H1 (cell line): ENCODE data around the gene SLC16A2.

Experiments used
- JUND ChIP-seq: IDR thresholded peaks from 2 replicates; pipeline ENCODE4 v1.6.1; 2011; ENCODE audit warnings: mild to moderate bottlenecking, improper control_type of control experiment, low read length
- POLR2A ChIP-seq, 2 experiments: IDR thresholded peaks; 1 replicate in 1 of 2; 2 replicates in 1 of 2; pipeline ENCODE4 v1.6.1; 2011; ENCODE audit warnings: low read depth in 2 of 2, low read length in 2 of 2, mild to moderate bottlenecking in 2 of 2; ENCODE audit errors: control extremely low read depth in 1 of 2
- POLR2AphosphoS5 ChIP-seq: IDR thresholded peaks from 2 replicates; pipeline ENCODE4 v1.6.1; 2011; ENCODE audit warnings: low read depth, low read length
- RAD21 ChIP-seq, 2 experiments: IDR thresholded peaks in 1 of 2; conservative IDR thresholded peaks in 1 of 2; 2 replicates each; pipeline ENCODE4 v1.6.1; 2011; ENCODE audit warnings: low read depth in 2 of 2, low read length in 2 of 2, improper control_type of control experiment in 1 of 2, inconsistent platforms in 1 of 2, mild to moderate bottlenecking in 1 of 2, moderate library complexity in 1 of 2
- SAP30 ChIP-seq: fragments of 300-600 bp; sonication (generic); IDR thresholded peaks from 2 replicates; pipeline ENCODE4 v1.7.1; 2012; ENCODE audit warnings: low read length, moderate library complexity, mild to moderate bottlenecking, inconsistent platforms; ENCODE audit not compliant: insufficient read depth, insufficient replicate concordance
- SUZ12 ChIP-seq: fragments of 200-600 bp; sonication (generic); IDR thresholded peaks from 2 replicates; pipeline ENCODE4 v1.6.1; 2012; ENCODE audit warnings: mild to moderate bottlenecking, inconsistent platforms, low read length, moderate library complexity, mixed read lengths
- YY1 ChIP-seq: IDR thresholded peaks from 2 replicates; pipeline ENCODE4 v1.6.1; 2011; ENCODE audit warnings: low read depth, mild to moderate bottlenecking, low read length
- TF ChIP-seq, protein P1 (sequence below), 3 experiments: IDR thresholded peaks; 1 replicate in 2 of 3; 2 replicates in 1 of 3; pipeline versions ENCODE4 v1.5.1 to v1.6.1; 2011; ENCODE audit warnings: low read length in 3 of 3, mild to moderate bottlenecking in 3 of 3, inconsistent platforms in 2 of 3, low read depth in 1 of 3, moderate library complexity in 1 of 3; ENCODE audit not compliant: insufficient read depth in 1 of 3; ENCODE audit errors: control extremely low read depth in 1 of 3
- TF ChIP-seq, protein P2 (sequence below): IDR thresholded peaks from 2 replicates; pipeline ENCODE4 v1.6.1; 2012; ENCODE audit warnings: low read length, inconsistent platforms

GRCh38 chrX:74446876-74447275, 25.6 kb downstream of the SLC16A2 start:
- TF ChIP-seq POLR2A (IDR thresholded peaks at IDR 0.05; ENCODE audit: control extremely low read depth in 1 of 2, low read depth in 2 of 2, low read length in 2 of 2): no peak
- TF ChIP-seq, protein P1, sequence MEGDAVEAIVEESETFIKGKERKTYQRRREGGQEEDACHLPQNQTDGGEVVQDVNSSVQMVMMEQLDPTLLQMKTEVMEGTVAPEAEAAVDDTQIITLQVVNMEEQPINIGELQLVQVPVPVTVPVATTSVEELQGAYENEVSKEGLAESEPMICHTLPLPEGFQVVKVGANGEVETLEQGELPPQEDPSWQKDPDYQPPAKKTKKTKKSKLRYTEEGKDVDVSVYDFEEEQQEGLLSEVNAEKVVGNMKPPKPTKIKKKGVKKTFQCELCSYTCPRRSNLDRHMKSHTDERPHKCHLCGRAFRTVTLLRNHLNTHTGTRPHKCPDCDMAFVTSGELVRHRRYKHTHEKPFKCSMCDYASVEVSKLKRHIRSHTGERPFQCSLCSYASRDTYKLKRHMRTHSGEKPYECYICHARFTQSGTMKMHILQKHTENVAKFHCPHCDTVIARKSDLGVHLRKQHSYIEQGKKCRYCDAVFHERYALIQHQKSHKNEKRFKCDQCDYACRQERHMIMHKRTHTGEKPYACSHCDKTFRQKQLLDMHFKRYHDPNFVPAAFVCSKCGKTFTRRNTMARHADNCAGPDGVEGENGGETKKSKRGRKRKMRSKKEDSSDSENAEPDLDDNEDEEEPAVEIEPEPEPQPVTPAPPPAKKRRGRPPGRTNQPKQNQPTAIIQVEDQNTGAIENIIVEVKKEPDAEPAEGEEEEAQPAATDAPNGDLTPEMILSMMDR (IDR thresholded peaks at IDR 0.05; ENCODE audit: control extremely low read depth in 1 of 3, insufficient read depth in 1 of 3, low read depth in 1 of 3, low read length in 3 of 3): no peak
- no peak for TF ChIP-seq RAD21 (IDR thresholded peaks at IDR 0.05 in 1 of 2, conservative IDR thresholded peaks at IDR 0.05 in 1 of 2; ENCODE audit: low read depth in 2 of 2, low read length in 2 of 2)
- TF ChIP-seq POLR2AphosphoS5: no peak
- no peak for TF ChIP-seq SAP30
- TF ChIP-seq, protein P2, sequence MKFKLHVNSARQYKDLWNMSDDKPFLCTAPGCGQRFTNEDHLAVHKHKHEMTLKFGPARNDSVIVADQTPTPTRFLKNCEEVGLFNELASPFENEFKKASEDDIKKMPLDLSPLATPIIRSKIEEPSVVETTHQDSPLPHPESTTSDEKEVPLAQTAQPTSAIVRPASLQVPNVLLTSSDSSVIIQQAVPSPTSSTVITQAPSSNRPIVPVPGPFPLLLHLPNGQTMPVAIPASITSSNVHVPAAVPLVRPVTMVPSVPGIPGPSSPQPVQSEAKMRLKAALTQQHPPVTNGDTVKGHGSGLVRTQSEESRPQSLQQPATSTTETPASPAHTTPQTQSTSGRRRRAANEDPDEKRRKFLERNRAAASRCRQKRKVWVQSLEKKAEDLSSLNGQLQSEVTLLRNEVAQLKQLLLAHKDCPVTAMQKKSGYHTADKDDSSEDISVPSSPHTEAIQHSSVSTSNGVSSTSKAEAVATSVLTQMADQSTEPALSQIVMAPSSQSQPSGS: no peak
- TF ChIP-seq JUND: no peak
- TF ChIP-seq YY1: no peak
- no peak for TF ChIP-seq SUZ12
